HFF-Myc (cell line): Measurements from ENCODE around the gene KRCC1.

ENCODE experiments used
- DNase-seq: peaks from one replicate; pipeline ENCODE4 v3.0.0-alpha.2; 2011; ENCODE audit warnings: low read depth; ENCODE audit errors: extremely low read depth
- H3K4me3 ChIP-seq: replicated peaks from 2 replicates; pipeline ENCODE4 v1.5.1; 2011; ENCODE audit warnings: low read depth, mild to moderate bottlenecking, control low read depth, low read length
- CTCF ChIP-seq: IDR thresholded peaks from 2 replicates; pipeline ENCODE4 v1.5.1; 2012; ENCODE audit warnings: mild to moderate bottlenecking, low read depth, low read length, control low read depth; ENCODE audit errors: missing control alignments

KRCC1 gene

GRCh38 chr2:88080545-88080944, 25.0 kb upstream of the KRCC1 start:
- DNase-seq, result no peak
- no peak overlapping the region for H3K4me3 ChIP-seq
- no peak for TF ChIP-seq CTCF

GRCh38 chr2:88078643-88079172, 23.1 kb upstream of the KRCC1 start:
- TF ChIP-seq CTCF, result no peak
- no peak for DNase-seq
- H3K4me3 ChIP-seq, result no peak overlapping the region

GRCh38 chr2:88077080-88077479, 21.5 kb upstream of the KRCC1 start:
- DNase-seq, result no peak
- H3K4me3 ChIP-seq, result no peak overlapping the region
- TF ChIP-seq CTCF, result no peak

GRCh38 chr2:88074854-88075292, 19.3 kb upstream of the KRCC1 start:
- DNase-seq, result peak; percentile 39

GRCh38 chr2:88074150-88074549, 18.6 kb upstream of the KRCC1 start:
- no peak for TF ChIP-seq CTCF
- no peak for DNase-seq
- no peak overlapping the region for H3K4me3 ChIP-seq

More at GRCh38 chr2:88074854-88075292, 19.3 kb upstream of the KRCC1 start:
- H3K4me3 ChIP-seq, result no peak overlapping the region
- TF ChIP-seq CTCF, result no peak

GRCh38 chr2:88071365-88071764, 15.8 kb upstream of the KRCC1 start:
- no peak for DNase-seq
- TF ChIP-seq CTCF, result no peak
- H3K4me3 ChIP-seq, result no peak overlapping the region

GRCh38 chr2:88070055-88070454, 14.5 kb upstream of the KRCC1 start:
- no peak for TF ChIP-seq CTCF

More at GRCh38 chr2:88070055-88070454, 14.5 kb upstream of the KRCC1 start:
- no peak overlapping the region for H3K4me3 ChIP-seq
- DNase-seq, result no peak
